GF-D8 (cell line): ENCODE results near the gene BICDL1.

ENCODE experiments used
- DNase-seq: peaks from one replicate; lab custom pipeline; 2025; lab: John Stamatoyannopoulos, UW

Gene BICDL1

DNA sequence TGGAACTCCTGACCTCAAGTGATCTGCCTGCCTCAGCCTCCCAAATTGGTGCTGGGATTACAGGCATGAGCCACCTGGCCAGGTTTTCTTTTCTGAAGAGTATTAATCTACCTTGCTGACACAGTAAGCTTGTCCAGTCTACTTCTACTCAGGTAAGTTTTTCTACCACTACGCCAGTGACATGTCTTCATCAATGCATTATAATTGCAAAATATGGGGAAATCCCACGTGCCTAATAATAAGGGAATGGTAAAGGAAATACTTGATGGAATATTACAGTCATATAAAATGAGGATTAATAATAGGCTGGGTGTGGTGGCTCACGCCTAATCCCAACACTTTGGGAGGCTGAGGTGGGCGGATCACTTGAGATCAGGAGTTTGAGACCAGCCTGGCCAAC, 65.3 kb downstream of the BICDL1 start:
- no peak for DNase-seq

DNA sequence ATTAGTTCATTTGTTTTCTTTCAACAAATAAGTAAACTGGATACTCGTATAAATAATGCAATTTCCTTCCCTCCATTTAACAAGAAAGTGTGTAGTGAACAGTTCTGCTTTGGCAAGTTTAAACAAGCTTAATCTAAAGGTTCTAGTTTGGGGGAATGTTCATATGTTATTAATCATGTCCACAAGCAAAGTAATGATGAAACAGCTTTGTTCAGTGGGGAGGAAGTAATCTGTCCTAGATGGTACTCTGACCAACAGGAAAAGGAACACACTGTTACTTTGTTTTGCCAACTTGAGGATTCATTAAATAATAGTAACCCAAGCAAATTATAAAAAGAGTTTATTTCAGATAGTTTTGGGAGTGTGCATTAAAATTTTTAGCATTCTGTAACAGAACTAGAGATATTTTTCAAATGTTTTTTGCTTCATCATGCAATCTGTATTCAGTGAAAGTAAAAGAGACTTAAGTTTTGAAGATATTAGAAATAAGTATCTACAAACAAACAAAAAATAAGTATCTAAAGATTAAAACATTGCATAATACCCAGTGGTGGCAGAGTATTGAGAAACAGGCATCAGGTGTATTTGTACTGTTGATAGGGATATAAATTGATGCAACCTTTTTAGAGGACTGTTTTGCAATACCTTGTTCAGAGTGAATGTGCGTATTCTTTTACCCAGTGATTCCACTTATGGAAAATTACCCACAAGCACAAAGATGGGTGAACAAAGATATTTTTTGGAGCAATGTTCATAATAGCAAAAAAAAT, 66.4 kb downstream of the BICDL1 start:
- DNase-seq = no peak

DNA sequence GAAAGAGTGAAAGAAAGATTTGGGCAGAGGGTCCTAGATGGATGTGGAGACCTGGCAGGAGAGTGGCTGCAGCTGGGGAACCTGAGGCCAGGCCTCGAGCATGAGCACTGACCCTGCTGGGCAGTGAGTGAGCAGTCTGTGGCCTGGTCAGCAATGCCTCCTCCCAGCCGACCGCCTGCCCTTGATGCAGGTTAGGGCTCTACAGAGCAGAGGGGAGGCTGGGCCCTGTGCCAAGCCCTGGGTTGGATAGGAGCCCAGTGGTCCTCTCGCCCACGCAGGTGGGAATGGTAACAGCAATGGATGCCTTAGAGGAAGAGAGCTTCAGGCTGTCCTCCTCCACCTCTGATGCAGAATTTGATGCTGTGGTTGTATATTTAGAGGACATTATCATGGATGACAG, 67.7 kb downstream of the BICDL1 start:
- DNase-seq = no peak

DNA sequence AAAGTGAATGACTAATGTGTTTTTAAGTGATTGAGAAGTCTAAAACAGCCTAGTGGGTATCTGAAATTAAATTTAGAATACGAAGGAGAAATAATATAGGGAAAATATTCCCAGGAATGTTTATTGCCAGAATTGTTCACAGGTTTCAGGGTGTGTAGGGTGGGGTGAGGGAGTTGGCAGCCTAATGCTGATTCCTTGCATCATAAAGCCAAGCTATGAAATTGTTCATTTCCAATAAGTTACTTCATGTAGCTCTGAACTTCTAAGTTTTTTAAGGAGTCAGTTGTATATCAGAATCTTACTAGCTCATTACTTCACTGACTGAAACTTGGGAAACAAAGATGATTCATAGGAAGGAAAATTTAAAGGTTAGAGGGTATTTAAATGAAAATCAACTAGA, 71.2 kb downstream of the BICDL1 start:
- no peak for DNase-seq

DNA sequence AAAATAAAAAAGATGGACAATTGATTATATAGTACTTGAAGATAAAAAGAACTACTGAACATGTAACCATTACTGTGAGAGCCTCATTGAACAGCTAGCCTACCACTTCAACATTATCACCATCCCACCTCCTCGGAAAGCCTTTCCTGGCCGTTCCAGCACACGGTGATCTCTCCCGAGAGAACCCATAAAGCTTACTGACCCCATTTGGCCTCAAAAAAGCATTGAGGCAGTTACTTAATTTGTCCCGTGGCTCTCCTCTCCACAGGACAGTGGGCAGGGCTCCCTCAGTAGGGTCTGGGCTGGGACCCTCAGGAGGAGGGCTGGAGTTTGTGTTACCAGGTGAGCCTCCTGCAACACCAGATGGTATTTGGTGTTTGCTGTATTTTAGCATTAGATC, 71.7 kb downstream of the BICDL1 start:
- DNase-seq = no peak

DNA sequence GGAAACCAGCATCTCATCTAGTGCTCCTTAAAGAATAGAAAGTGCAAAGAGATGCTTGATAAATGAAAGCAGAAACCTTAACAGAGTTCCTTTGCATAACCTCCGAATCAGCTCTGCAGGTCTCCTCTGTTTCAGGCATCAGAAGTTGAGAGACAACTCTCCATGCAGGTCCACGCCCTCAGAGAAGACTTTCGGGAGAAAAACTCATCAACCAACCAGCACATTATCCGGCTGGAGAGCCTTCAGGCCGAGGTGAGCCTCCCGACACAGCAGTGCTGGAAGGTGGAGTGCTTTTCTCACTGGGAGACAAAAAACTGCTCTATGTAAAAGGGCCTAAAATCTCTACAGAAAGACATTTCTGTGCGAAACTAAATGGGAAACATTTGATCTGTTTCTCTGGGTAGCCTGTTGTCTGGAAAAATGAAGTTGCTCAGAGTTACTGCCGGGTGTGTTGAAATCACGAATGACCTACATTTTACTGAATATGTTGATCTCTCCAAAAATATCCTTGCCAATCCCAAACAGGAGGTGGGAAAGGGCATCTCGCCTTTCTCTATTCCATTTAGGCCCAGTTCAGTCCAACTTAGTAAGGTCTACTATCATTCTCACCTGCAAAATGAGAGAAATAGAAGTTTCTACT, 72.7 kb downstream of the BICDL1 start:
- DNase-seq = no peak

DNA sequence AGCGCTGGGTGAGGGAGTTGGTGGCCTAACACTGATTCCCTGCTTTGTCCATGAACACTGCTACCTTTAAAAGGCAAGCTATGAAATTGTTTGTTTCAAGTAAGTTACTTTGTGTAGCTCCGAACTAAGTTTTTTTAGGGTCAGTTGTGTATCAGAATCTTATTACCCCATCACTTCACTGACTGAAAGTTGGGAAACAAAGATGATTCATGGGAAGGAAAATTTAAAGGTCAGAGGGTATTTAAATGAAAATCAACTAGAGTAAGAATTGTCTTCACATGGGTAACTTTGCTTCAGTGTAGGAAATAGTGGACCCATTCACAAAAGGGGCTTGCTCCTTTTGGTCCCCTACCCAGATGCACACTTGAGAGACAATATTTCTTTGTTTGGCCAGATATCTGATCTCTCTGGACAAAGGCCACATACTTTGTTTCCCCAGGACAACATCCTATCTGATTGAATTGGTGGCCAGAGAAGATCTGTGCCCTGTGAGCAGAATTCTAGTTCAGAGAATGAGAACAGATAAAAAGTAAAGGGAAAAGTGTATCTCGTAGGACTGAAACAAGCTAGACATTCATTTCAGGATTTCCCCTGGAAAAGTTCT, 74.0 kb downstream of the BICDL1 start:
- no peak for DNase-seq

DNA sequence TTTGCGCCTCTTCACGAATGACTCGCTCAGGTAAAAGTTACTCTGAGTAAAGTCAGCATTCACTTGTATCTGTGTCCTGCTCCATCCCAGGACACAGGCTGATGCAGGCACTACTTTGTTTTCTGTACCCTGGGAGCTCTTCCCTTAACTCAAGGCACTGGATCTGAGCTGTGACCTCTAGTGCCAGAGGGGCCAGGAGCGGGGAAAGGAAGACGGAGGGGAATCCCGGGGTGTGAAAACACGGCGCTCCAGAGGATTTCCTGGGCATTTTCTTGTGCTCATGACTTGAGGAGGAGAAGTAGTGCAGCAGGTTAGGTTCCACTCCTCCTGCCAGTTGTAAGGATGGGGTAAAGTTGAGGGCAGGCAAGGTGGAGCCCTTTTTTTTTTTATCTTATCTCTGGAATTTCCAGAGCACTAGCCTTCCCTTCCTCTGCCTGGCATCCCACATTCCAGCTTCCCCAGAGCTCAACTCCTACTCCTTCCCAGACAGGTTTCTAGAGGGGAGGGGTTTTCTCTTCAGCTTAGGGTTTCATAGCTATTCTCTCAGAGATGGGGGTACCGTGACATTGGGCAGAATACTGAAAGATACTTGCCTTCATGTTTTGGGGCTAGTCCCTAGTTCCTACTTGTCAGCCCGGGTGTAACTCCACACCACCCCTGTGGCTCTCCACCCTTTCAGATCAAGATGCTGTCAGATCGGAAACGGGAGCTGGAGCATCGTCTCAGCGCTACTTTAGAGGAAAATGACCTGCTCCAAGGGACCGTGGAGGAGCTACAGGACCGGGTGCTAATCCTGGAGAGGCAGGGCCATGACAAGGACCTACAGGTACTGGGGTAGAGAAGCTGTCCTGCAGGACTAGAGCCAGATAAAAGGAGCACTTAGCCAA, 75.3 kb downstream of the BICDL1 start:
- no peak for DNase-seq

DNA sequence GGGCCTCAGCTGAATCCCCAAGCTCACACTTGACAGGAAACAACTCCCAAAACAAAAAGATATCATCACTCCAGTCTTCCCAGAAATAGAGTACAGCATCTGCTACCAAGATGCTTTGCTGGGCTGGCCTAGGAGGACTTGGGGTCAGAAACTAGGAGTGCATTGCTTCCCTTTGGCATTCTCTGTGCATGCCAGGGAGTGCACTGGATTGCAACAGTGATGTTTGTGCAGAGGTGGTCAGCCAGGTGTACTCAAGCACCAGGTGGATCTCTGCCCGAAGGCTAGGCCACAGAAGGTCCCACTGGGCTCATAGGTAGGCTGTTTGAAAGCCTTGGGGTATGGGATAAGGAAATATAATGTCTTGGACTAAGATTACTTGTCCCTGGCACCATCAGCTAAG, 76.4 kb downstream of the BICDL1 start:
- no peak for DNase-seq

DNA sequence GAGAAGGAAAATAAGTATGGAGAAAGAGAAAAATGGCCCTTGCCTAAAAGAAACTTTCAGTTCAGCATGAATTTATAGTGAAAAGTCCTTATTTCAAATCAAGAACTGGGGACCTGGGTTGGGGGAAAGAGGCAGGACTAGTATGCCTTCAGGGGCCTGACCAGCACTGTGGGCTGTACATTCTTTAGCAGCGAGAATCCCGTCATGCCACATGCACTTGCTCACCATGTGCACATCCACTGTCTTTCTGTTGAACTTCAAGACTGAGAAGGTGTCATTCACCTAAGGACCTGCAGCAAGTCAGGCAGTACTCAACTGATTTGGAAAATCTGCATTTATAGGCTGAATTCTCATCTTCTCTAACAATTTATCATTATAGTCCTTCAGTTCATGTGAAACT, 77.3 kb downstream of the BICDL1 start:
- no peak for DNase-seq

DNA sequence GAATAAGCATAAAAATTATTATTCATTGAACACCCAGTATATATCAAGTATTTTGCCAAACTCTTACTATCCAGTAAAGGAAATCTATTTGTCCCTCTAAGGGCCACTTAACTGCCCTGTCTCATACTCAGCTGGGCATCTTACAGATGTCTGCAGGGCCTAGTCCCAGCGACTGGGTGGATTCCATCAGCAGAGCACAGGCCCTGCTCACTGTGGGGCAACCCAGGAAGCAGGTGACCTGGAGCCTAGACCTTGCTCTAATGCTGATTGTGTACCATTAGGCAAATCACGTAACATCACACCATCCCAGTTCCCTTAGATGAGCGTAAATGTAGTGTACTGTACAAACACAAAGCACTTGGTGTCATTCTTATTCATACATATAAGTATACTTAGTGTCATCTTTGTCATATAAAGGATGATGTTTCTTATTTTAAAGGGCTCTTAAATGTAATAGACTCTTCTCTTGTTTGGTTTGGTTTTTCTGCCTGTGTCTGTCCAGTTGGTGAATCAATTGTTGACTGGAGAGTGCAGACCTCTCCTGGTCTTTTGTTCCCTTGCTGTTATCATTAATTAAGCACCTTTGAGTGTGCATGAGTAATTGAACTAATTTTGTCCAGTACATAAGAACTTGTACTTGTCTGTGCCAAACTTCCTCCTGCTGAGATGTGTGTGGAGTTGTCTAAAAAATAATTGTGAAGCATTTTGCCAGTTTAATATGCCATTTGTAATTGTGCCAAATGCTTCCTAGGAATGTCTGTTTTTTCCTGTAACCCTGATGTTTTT, 78.2 kb downstream of the BICDL1 start:
- no peak for DNase-seq

DNA sequence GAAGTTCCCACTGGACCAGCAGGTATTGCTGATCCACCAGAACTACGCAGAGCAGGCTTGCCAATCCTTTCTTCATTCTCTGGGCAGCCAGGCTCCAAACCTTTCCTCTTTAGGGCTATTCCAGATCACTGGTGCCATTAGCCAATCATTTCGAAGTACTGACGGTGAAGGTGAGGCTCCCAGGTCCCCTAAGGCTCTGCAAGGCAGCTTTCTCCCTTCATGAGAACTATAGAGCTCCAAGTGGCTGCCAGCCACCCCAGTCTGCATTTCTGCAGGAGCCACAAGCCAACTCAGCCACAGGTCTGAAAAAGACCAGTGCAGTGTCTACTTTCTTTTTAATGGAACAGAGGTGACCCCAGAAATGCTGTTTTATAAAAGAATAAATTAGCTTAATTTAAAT, 78.9 kb downstream of the BICDL1 start:
- DNase-seq = no peak

DNA sequence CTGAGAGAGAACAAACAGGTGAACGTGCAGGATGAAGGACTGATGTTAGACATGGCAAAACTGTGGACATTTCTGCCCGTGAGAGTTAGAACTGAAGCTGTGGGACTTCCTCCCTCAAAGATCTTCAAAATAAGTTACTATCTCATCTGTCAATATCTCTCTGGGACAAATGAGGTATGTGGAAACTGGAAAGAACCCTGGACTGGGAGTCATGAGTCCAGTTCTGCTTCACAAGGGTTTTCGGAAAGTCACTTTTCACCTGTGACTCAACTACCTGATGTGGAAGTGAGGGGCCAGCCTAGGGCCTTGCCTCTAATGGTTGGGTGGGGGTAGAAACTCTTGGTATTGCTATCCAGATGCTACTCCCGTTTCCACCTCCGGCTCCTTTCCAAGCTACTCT, 80.2 kb downstream of the BICDL1 start:
- DNase-seq = no peak

DNA sequence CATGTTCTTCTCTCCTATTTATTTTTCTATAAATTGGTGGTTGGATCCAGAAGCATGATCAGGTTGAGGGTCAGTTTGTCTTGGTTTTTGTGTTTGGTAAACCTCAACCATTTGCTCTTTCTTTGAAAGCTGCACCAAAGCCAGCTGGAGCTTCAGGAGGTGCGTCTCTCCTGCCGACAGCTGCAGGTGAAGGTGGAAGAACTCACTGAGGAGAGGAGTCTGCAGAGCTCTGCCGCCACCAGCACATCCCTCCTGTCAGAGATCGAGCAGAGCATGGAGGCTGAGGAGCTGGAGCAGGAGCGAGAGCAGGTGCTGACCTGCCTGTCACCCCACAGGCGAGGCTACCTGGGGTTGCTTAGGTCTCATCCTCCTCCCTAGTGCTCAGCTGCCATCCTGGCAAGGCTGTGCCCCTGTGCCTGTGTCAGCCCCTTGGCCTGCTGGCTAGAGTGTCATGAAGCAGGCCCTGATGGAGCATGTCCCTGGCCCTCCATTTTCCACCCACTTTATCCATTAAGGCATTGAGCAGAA, 82.5 kb downstream of the BICDL1 start:
- no peak for DNase-seq

DNA sequence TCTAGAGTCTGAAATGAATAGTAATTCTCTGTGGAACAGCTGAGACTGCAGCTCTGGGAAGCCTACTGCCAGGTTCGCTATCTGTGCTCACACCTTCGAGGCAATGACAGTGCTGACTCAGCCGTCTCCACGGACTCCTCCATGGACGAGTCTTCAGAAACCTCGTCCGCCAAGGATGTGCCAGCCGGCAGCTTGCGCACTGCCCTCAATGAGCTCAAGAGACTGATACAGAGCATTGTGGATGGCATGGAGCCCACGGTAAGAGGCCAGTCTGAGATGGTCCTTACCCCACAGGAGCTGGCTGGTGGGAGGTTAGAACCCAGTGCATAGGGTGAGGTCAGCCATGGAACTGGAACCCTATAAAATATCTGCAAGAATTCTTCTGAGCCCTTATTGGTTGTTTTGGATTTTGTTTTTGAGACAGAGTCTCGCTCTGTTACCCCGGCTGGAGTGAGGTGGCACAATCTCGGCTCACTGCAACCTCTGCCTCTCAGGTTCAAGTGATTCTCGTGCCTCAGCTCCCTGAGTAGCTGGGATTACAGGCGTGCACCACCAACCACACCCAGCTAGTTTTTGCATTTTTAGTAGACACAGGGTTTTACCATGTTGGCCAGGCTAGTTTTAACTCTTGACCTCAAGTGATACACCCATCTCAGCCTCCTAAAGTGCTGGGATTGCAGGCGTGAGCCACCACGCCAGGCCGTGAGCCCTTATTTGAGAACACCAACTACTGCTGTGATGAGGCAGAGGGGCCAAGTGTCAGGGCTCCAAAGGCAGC, 83.6 kb downstream of the BICDL1 start:
- no peak for DNase-seq

DNA sequence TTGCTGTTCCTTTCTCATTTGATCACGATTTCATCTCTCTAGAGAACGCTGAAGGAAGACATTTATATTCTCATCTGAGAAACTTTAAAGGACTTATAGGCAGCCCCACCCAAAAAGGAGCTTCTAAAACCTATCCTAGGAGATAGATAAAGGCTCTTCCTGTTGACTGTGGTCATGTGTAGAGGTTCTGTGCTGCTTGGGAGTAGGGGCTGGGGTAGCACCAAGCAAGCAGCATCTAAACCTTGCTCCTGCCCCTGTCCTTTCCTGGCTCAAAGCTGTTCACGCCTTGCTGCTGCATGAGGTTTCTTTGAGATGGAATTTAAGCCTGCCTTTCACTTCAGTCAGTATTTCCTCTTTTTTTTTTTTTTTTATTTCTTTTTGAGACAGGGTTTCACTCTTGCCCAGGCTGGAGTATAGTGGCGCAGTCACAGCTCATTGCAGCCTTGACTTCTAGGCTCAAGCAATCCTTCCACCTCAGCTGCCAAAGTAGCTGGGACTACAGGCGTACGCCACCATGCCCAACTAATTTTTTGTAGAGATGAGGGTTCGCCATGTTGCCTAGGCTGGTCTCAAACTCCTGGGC, 86.1 kb downstream of the BICDL1 start:
- no peak for DNase-seq

DNA sequence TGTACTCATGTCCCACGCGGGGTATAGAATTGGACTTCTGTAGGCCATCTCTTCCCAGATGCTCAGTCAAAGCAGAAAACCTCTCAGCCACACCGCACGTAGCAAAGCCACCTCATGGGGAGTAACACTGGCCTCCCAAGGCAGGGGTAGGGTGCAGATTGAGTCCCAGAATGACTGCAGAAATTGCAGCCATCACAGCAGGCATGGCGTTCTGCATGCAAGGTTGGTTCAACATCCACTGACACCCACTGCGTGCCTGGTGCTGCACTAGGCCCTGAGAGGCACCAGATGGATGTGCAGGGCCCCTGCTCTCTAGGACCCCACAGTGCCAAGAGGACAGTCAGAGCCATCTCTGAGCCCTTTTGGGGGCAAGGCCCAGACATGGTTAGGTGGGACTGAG, 87.6 kb downstream of the BICDL1 start:
- DNase-seq = no peak

DNA sequence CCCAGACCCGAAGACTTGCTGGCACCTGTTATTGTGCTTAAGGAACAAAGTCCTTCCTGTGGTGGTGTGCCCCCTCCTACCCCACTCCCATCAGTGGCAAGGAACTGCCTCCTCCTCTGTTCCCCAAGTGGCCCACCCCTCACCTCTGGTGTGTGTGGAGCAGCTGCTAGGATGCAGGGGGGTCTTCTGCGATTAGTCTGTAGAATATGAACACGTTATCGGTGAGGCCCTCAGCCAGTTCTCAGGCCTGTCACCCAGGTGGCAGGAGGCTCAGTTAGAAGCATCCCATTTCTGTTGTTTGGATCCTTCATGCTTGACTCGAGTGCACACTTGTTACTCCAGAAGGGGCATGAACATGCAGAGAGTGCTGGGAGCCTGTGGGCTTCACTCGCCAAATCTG, 88.2 kb downstream of the BICDL1 start:
- DNase-seq = no peak

DNA sequence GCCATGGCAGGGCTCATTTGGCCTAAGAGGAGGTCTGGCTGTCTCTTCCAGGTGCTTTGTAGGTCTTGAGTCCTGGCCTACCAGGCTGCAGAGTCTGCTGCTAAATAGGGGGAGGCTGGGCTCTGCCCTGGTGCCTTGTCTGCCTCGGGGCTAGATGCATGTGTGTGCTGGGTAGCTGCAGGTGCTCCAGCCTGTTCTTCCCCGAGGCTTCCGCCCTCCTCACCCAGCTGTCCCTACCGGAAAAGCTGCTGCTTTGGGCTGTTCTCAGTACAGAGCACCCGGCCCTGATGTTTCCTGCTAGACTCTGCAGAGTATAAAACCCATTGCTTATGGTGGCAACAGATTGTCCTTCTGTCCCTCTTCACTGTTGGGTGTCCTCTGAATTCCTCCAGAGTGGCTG, 89.8 kb downstream of the BICDL1 start:
- no peak for DNase-seq
